Measurements from ENCODE around the gene MAP2K6.

GRCh38 chr17:69540356-69540755, 125.9 kb downstream of the MAP2K6 start:
- TF ChIP-seq CTCF (optimal IDR thresholded peaks at IDR 0.05 in 1 of 3, IDR thresholded peaks at IDR 0.05 in 1 of 3, conservative IDR thresholded peaks at IDR 0.05 in 1 of 3; ENCODE audit: extremely low read depth in 1 of 3, insufficient read depth in 2 of 3, low read length in 3 of 3) (no peak), EZH2 (IDR thresholded peaks at IDR 0.05; ENCODE audit: low read length) (no peak)

All from keratinocyte (primary cell).